Measurements from ENCODE around the gene AXIN2. TPM values are rescaled to one million over a fixed set of nuclear protein-coding genes. Genes with fewer than 3 reads are reported as not detected.

Gene AXIN2
- total and polyA plus RNA-seq, 10 of the 15 experiments (the other 5 are each of a cell fraction or from before 2014, with no cell fraction given) = 0.47 to 7.8 (median 3.1) TPM

- TF ChIP-seq JUND (IDR thresholded peaks at IDR 0.05; ENCODE audit: low read depth, low read length) (no peak), MTA2 (IDR thresholded peaks at IDR 0.05; ENCODE audit: low read depth) (no peak), IRF5 (IDR thresholded peaks at IDR 0.05; ENCODE audit: borderline replicate concordance) (no peak), CUX1 (IDR thresholded peaks at IDR 0.05; ENCODE audit: insufficient replicate concordance, low read depth, low read length) (no peak), MEF2B (IDR thresholded peaks at IDR 0.05; ENCODE audit: partially characterized antibody, poor library complexity, severe bottlenecking) (no peak)
Observed at GRCh38 chr17:65589321-65589720, 27.9 kb upstream of the AXIN2 start (continued).
